GM13976 (cell line): ENCODE measurements around the gene PITHD1.
"Not testable (repeated sequence)": the region's sequence is repeated elsewhere in the genome, so short reads cannot be mapped to it uniquely, and the experiment has no call there.

Experiments
- DNase-seq: peaks from one replicate; pipeline ENCODE4 v3.0.0; 2012; ENCODE audit warnings: low spot score
- CTCF ChIP-seq: IDR thresholded peaks from 2 replicates; pipeline ENCODE4 v1.5.1; 2012; ENCODE audit warnings: borderline replicate concordance, mild to moderate bottlenecking; ENCODE audit not compliant: insufficient read depth; ENCODE audit errors: extremely low read depth, missing control alignments, control extremely low read depth
- in situ Hi-C: fragments of 300-500 bp; cut with MboI; formaldehyde crosslinking; loops from one replicate; pipeline ENCODE4 v1.12.0; 2022; ENCODE audit warnings: low sequenced_read_pairs, mixed read lengths, inconsistent platforms; ENCODE audit not compliant: unreplicated experiment

Gene PITHD1

GRCh38 chr1:23774174-23774880 is 3.9 kb upstream of the PITHD1 start:
- in situ Hi-C loops: no loop called here
- TF ChIP-seq CTCF: no peak
- no peak for DNase-seq

GRCh38 chr1:23776217-23776616 is 2.0 kb upstream of the PITHD1 start:
- DNase-seq: no peak
- no peak for TF ChIP-seq CTCF
- in situ Hi-C loops: no loop called here

- in situ Hi-C loops: no loop called here
- no peak for TF ChIP-seq CTCF
- DNase-seq: no peak
Measured at GRCh38 chr1:23779826-23780371, 1.7 kb downstream of the PITHD1 start.

- in situ Hi-C loops, DNase-seq: not testable (repeated sequence)
Measured at GRCh38 chr1:23783141-23783540, 4.9 kb downstream of the PITHD1 start.

- in situ Hi-C loops: no loop called here
- no peak for TF ChIP-seq CTCF
- no peak for DNase-seq
Measured at GRCh38 chr1:23784846-23785245, 6.6 kb downstream of the PITHD1 start.

GRCh38 chr1:23787701-23788100 is 9.5 kb downstream of the PITHD1 start:
- in situ Hi-C loops: no loop called here
- no peak for DNase-seq
- TF ChIP-seq CTCF: no peak

GRCh38 chr1:23788695-23789094 is 10.5 kb downstream of the PITHD1 start:
- no peak for DNase-seq
- in situ Hi-C loops: no loop called here
- no peak for TF ChIP-seq CTCF
